GM12878 (cell line): ENCODE data around the gene FAM53B. TPM values are rescaled to one million over a fixed set of nuclear protein-coding genes. Genes with fewer than 3 reads are reported as not detected.

Source experiments
- ATAC-seq: fragments of 200-7000 bp; cut with Tn5 transposase; 3 replicates; pipeline ENCODE4 v1.9.1; 2020; ENCODE audit warnings: mild to moderate bottlenecking, moderate library complexity
- BruUV-seq: library from RNA; stranded (reverse); fragments of 400-500 nt; replicated peaks from 2 replicates; lab custom pipeline; 2021; lab: Mats Ljungman, UMichigan
- CTCF ChIA-PET: fragments of 300-600 bp; sonication (Branson Sonifier 250); formaldehyde crosslinking; extraction: SDS; loops from one replicate; lab custom pipeline; 2021; ENCODE audit warnings: inconsistent platforms; lab: Yijun Ruan, JAX
- POLR2A ChIA-PET: fragments of 350-600 bp; formaldehyde crosslinking; extraction: SDS; loops from one replicate; lab custom pipeline; 2021; ENCODE audit warnings: inconsistent platforms; lab: Charles Lee
- RAD21 ChIA-PET: fragments of 300-600 bp; sonication (Branson Sonifier 250); formaldehyde crosslinking; loops from one replicate; lab custom pipeline; 2023; ENCODE audit warnings: antibody characterized with exemption; ENCODE audit not compliant: unreplicated experiment; lab: Charles Lee
- SMC1A ChIA-PET: fragments of 300-600 bp; sonication (Branson Sonifier 250); formaldehyde crosslinking; loops from one replicate; lab custom pipeline; 2023; ENCODE audit not compliant: unreplicated experiment, uncharacterized antibody; lab: Charles Lee
- DNase-seq: peaks from one replicate; pipeline ENCODE4 v3.0.0-alpha.2; 2011; ENCODE audit warnings: low read depth, low spot score
- FAIRE-seq: peaks from 3 replicates; lab custom pipeline; 2011; peaks lifted over from hg19 to GRCh38; lab: Jason Lieb, UNC
- H2AFZ ChIP-seq: 2 replicates; pipeline ENCODE4 v1.6.0; 2011; ENCODE audit warnings: low read depth, low read length, control low read depth; ENCODE audit not compliant: control insufficient read depth
- H3K27ac ChIP-seq: 2 replicates; pipeline ENCODE4 v1.5.1; 2011; ENCODE audit warnings: control low read depth; ENCODE audit not compliant: control insufficient read depth, insufficient read depth
- H3K27me3 ChIP-seq, 2 experiments: replicated peaks in 1 of 2; 2 replicates each; pipeline versions ENCODE4 v1.6.0 to v1.6.1; 2011; ENCODE audit warnings: low read length in 1 of 2; ENCODE audit not compliant: control insufficient read depth in 2 of 2, insufficient read depth in 2 of 2
- H3K36me3 ChIP-seq, 2 experiments: 2 replicates each; pipeline ENCODE4 v1.5.1; 2011; ENCODE audit warnings: low read length in 1 of 2; ENCODE audit not compliant: control insufficient read depth in 2 of 2, insufficient read depth in 2 of 2
- H3K4me1 ChIP-seq: 2 replicates; pipeline ENCODE4 v1.6.1; 2011; ENCODE audit warnings: mild to moderate bottlenecking, low read length, moderate library complexity, mixed read lengths; ENCODE audit not compliant: control insufficient read depth, insufficient read depth
- H3K4me2 ChIP-seq: 2 replicates; pipeline ENCODE4 v1.6.0; 2011; ENCODE audit warnings: control low read depth; ENCODE audit not compliant: control insufficient read depth, insufficient read depth
- H3K4me3 ChIP-seq: fragments of 200-600 bp; sonication (generic); 2 replicates; pipeline ENCODE4 v1.5.1; 2016
- H3K79me2 ChIP-seq: 2 replicates; pipeline ENCODE4 v1.6.0; 2011; ENCODE audit warnings: low read length; ENCODE audit not compliant: control insufficient read depth, insufficient read depth
- H3K9ac ChIP-seq: 2 replicates; pipeline ENCODE4 v1.8.0; 2011; ENCODE audit warnings: low read length, control low read depth, mixed read lengths; ENCODE audit not compliant: control insufficient read depth, insufficient read depth
- H3K9me3 ChIP-seq: replicated peaks from 3 replicates; pipeline ENCODE4 v1.5.1; 2011; ENCODE audit warnings: mild to moderate bottlenecking, low read length; ENCODE audit not compliant: control insufficient read depth, insufficient read depth
- H4K20me1 ChIP-seq: 2 replicates; pipeline ENCODE4 v1.6.0; 2011; ENCODE audit not compliant: control insufficient read depth, insufficient read depth
- CREB1 ChIP-seq: IDR thresholded peaks from 2 replicates; pipeline ENCODE4 v1.6.1; 2012; ENCODE audit warnings: low read depth, mild to moderate bottlenecking, inconsistent platforms
- IRF3 ChIP-seq: fragments of 450-650 bp; IDR thresholded peaks from 2 replicates; pipeline ENCODE4 v1.6.1; 2014; ENCODE audit warnings: mild to moderate bottlenecking
- MXI1 ChIP-seq: fragments of 150-350 bp; IDR thresholded peaks from 2 replicates; pipeline ENCODE4 v1.6.1; 2011; ENCODE audit warnings: low read depth, mild to moderate bottlenecking, inconsistent platforms, low read length, improper control_type of control experiment
- WGBS: methylation state at CpG from one replicate; pipeline ENCODE4 v1.1.6; 2016; ENCODE audit warnings: low lambda C conversion rate; ENCODE audit not compliant: insufficient replicate concordance, insufficient coverage; ENCODE audit errors: missing lambda C conversion rate; 5-methylcytosine and 5-hydroxymethylcytosine counted together
- in situ Hi-C: fragments of 300-500 bp; cut with MboI; formaldehyde crosslinking; loops from 9 replicates; pipeline ENCODE4 v1.14.3; 2018; ENCODE audit warnings: mixed read lengths
- intact Hi-C: fragments of 100-400 bp; cut with micrococcal nuclease; formaldehyde crosslinking; loops from one replicate; pipeline ENCODE4 v1.14.2; 2022; ENCODE audit not compliant: unreplicated experiment
- polyA plus RNA-seq, 11 experiments: library from polyadenylated mRNA; depleted of rRNA in 4 of 11; unstranded in 6 of 11; stranded (reverse) in 5 of 11; fragments of >200 nt; fragmentation: Nextera tagmentation in 4 of 11; fragmentation: Illumina TruSeq in 1 of 11; extraction: Ambion mirVana in 4 of 11; extraction: Trizol in 1 of 11; gene quantifications; 1 replicate in 1 of 11; 2 replicates in 10 of 11; pipeline versions ENCODE4 v1.2.1 to v1.2.3, GENCODE V29; 2011 to 2016; ENCODE audit warnings: inconsistent platforms in 2 of 11, missing spikeins in 2 of 11, low read depth in 1 of 11
- total RNA-seq, 4 experiments: library from RNA; depleted of rRNA in 3 of 4; stranded (reverse); fragments of >200 nt in 3 of 4; fragmentation: Illumina TruSeq in 1 of 4; extraction: Trizol in 1 of 4; gene quantifications; 2 replicates each; pipeline versions ENCODE4 v1.2.1 to v1.2.3, GENCODE V29; 2013 to 2021

Gene FAM53B
- total and polyA plus RNA-seq, 10 of the 15 experiments (the other 5 are each of a cell fraction or from before 2014, with no cell fraction given), result 0.05 to 26.3 (median 8.1) TPM

- TF ChIP-seq CREB1, result no peak
- TF ChIP-seq IRF3, result no peak
- no peak for TF ChIP-seq MXI1
- intact Hi-C loops, result no loop called here
- POLR2A ChIA-PET, result no interaction called here
- FAIRE-seq, result no peak
- no TSS peak for BruUV-seq
- H3K9ac ChIP-seq, result no peak overlapping the region
- no peak overlapping the region for H3K4me2 ChIP-seq
- no peaks in the 10 kb centered on the region; the same call in 1 of the 2 replicates for H3K79me2 ChIP-seq
- peaks cover 24% of the 10 kb centered on the region for H3K4me1 ChIP-seq
- H4K20me1 ChIP-seq, result no peaks in the 10 kb centered on the region; the same call in 1 of the 2 replicates
- CTCF ChIA-PET, result interaction anchor here (2.1 kb wide), 1 partner anchor 104 kb away, joined by 7 read pairs; no protein-coding TSS in a partner anchor
- ATAC-seq, result no peak
- no peak overlapping the region for H3K27ac ChIP-seq
- no peak overlapping the region for H2AFZ ChIP-seq
- in situ Hi-C loops, result no loop called here
- H3K9me3 ChIP-seq, result peaks cover 4% of the 10 kb centered on the region; the same call in 1 of the 3 replicates
- no peaks in the 10 kb centered on the region for H3K27me3 ChIP-seq
- no peak for DNase-seq
- no peak overlapping the region for H3K4me3 ChIP-seq
- H3K36me3 ChIP-seq, result peaks cover 0 to 11% of the 10 kb centered on the region in 2 experiments; a peak in 2 of 4 replicates
- RAD21 ChIA-PET, result interaction anchor here (0.9 to 1.6 kb wide), 2 partner anchors 18 to 104 kb away, joined by 3 read pairs; no protein-coding TSS in a partner anchor
- WGBS, result 91% methylated on average over 14 of the region's 14 CpGs
- SMC1A ChIA-PET, result interaction anchor here (0.9 to 2.3 kb wide), 2 partner anchors 29 to 59 kb away, joined by 4 to 5 read pairs; no protein-coding TSS in a partner anchor
Measured at GRCh38 chr10:124637091-124637700, 107.0 kb downstream of the FAM53B start.
